Psoas muscle (tissue), 8 donors: ENCODE measurements around the gene MT1X. TPM values are rescaled to one million over a fixed set of nuclear protein-coding genes. Genes with fewer than 3 reads are reported as not detected.
"Not testable (repeated sequence)": the region's sequence is repeated elsewhere in the genome, so short reads cannot be mapped to it uniquely, and the experiment has no call there.

Source experiments
- ATAC-seq, 4 donors: fragments of 200-7000 bp; cut with Tn5 transposase; one replicate each; pipeline ENCODE4 v1.9.1; 2020; ENCODE audit warnings: moderate library complexity in 3 of 4, mild to moderate bottlenecking in 2 of 4
- DNase-seq, 2 donors: peaks; one replicate each; pipeline ENCODE4 v3.0.0-alpha.2; 2020
- H3K27ac ChIP-seq: fragments of 200-600 bp; one replicate; pipeline ENCODE4 v1.8.0; 2022
- H3K27me3 ChIP-seq, 3 donors: fragments of 200-600 bp in 1 of 3; one replicate each; pipeline versions ENCODE4 v1.6.1 to v1.8.0; 2013 to 2022; ENCODE audit warnings: low read length in 2 of 3, mild to moderate bottlenecking in 2 of 3, moderate library complexity in 1 of 3; ENCODE audit not compliant: insufficient read depth in 3 of 3
- H3K36me3 ChIP-seq, 2 donors: fragments of 200-600 bp in 1 of 2; one replicate each; pipeline versions ENCODE4 v1.6.1 to v1.8.0; 2013 to 2022; ENCODE audit warnings: low read depth in 1 of 2, mild to moderate bottlenecking in 1 of 2, moderate library complexity in 1 of 2; ENCODE audit not compliant: insufficient read depth in 1 of 2
- H3K4me1 ChIP-seq: fragments of 200-600 bp; one replicate; pipeline ENCODE4 v1.8.0; 2022
- H3K4me3 ChIP-seq: fragments of 200-600 bp; one replicate; pipeline ENCODE4 v1.8.0; 2022; ENCODE audit warnings: mild to moderate bottlenecking
- H3K9me3 ChIP-seq: fragments of 200-600 bp; one replicate; pipeline ENCODE4 v1.8.0; 2022
- CTCF ChIP-seq: fragments of 200-600 bp; IDR thresholded peaks from one replicate; pipeline ENCODE4 v1.8.0; 2022; ENCODE audit warnings: antibody characterized with exemption
- WGBS, 3 donors: extraction: QIAGEN DNeasy Blood & Tissue Kit; methylation state at CpG; one replicate each; pipeline versions ENCODE4 v1.1.6 to v1.1.7; 2013; 5-methylcytosine and 5-hydroxymethylcytosine counted together
- intact Hi-C, 2 donors: fragments of 100-400 bp; cut with DNase I; formaldehyde crosslinking; loops; one replicate each; pipeline versions ENCODE4 v1.11.0 to v1.14.2; 2022
- polyA plus RNA-seq, 3 donors: library from polyadenylated mRNA; stranded (reverse); fragments of 200-250 nt; gene quantifications; one replicate each; pipeline ENCODE4 v1.2.3, GENCODE V29; 2013
- total RNA-seq, 4 donors: library from RNA; stranded (reverse); fragmentation: NEBNext Ultra II Directional in 2 of 4; extraction: Animal tissue kit (Norgen Biotek cat#: 25700) in 2 of 4; gene quantifications; one replicate each; pipeline versions ENCODE4 v1.2.1 to v1.2.4, GENCODE V29; 2021 to 2023
- donor health status: healthy with polysubstance abuse.
- donor health status: DM: no; HTN: no; CAD: no; lungs with moderate emphysema.
- donor health status: Bipolar disorder and iron deficiency.
- donor health status: healthy.
- donor health status: DM: yes; HTN: yes; CAD: no.
- donor health status: DM: no; HTN: no; CAD: no.
- donor health status: DM: no; HTN: no; CAD: no.
- donor health status: DM: yes; HTN: yes; CAD: no.

MT1X gene
- total and polyA plus RNA-seq, 7 donors = 481 to 16,364 (median 4,271) TPM

- no peak for TF ChIP-seq CTCF
- no peaks in the 10 kb centered on the region for H3K4me1 ChIP-seq
- H3K27me3 ChIP-seq = peaks cover 0 to 36% (median 4%) of the 10 kb centered on the region in 3 donors
- no peak overlapping the region for H3K27ac ChIP-seq
- DNase-seq (no peak), ATAC-seq (no peak)
- no peak overlapping the region for H3K4me3 ChIP-seq
- H3K9me3 ChIP-seq = no peaks in the 10 kb centered on the region
- no peaks in the 10 kb centered on the region for H3K36me3 ChIP-seq
- WGBS, 3 donors = 87 to 90% (median 89%) methylated on average over 11 of the region's 11 CpGs
- intact Hi-C loops = loop anchor here (1.0 to 5.0 kb wide), 4 partner anchors 29 to 70 kb away; partner anchors contain the start of gene MT1M (in 1 of the 2)
These were observed 9.3 kb upstream of the MT1X start for GRCh38 chr16:56672761-56673536.

- WGBS, 3 donors = 26 to 39% (median 29%) methylated on average over 12 of the region's 12 CpGs
- ATAC-seq (peak; percentile 58 to 91 (median 79)), DNase-seq (peak in 1 of 2 donors; percentile 72)
- intact Hi-C loops = loop anchor here (1.0 to 5.0 kb wide), 4 partner anchors 28 to 71 kb away; partner anchors contain the start of gene MT1M (in 1 of the 2)
- H3K27ac ChIP-seq = no peak overlapping the region
- peaks cover 0 to 26% (median 4%) of the 10 kb centered on the region in 3 donors for H3K27me3 ChIP-seq
- H3K4me3 ChIP-seq = no peak overlapping the region
- TF ChIP-seq CTCF = peak; percentile 71
- H3K4me1 ChIP-seq = peaks cover under 1% of the 10 kb centered on the region
- no peaks in the 10 kb centered on the region for H3K9me3 ChIP-seq
- no peaks in the 10 kb centered on the region for H3K36me3 ChIP-seq
These were observed 8.3 kb upstream of the MT1X start for GRCh38 chr16:56673921-56674320.

GRCh38 chr16:56674570-56674969 lies 7.7 kb upstream of the MT1X start:
- H3K4me1 ChIP-seq, DNase-seq, H3K27ac ChIP-seq, H3K9me3 ChIP-seq, H3K36me3 ChIP-seq, H3K4me3 ChIP-seq, ATAC-seq: not testable (repeated sequence)
- H3K27me3 ChIP-seq = peaks cover 0 to 20% (median 0%) of the 10 kb centered on the region in 3 donors
- intact Hi-C loops = loop anchor here in 1 of 2 donors (5.0 kb wide), 1 partner anchor 42 kb away; the partner anchor contains the start of gene MT1M
- 82 to 87% (median 85%) methylated on average over 6 of the region's 6 CpGs for WGBS, 3 donors

DNA sequence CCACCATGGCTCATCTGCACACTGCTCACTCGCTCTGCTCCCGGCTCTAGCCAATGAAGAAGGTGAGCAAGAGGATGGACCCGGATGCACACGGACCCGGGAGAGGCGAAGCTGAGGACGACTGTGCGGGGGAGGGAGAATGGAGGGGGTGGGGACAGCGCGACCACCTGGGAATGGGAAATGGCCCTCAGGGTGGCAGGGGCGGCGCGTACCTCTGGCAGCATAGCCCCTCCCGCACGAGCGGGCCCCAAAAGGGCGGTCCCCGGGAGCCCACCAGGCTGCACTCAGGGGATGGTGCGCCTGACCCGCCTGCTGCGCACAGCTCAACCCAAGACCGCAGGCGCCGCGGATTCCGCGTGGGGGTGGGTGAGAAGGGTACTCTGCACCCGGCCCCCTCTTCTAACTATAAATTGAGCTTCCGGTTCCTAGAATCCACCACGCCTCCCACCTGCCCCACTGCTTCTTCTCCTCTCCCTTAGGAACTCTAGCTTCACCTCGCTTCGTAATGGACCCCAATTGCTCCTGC lies 6.5 kb upstream of the MT1X start:
- intact Hi-C loops = no loop called here
- no peak overlapping the region for H3K4me3 ChIP-seq
- peaks cover 0 to 8% (median 0%) of the 10 kb centered on the region in 3 donors for H3K27me3 ChIP-seq
- DNase-seq (no peak), ATAC-seq (no peak)
- peaks cover 13% of the 10 kb centered on the region for H3K4me1 ChIP-seq
- no peak for TF ChIP-seq CTCF
- no peaks in the 10 kb centered on the region for H3K36me3 ChIP-seq
- WGBS, 3 donors = 22 to 32% (median 25%) methylated on average over 24 to 32 of the region's 32 CpGs
- no peaks in the 10 kb centered on the region for H3K9me3 ChIP-seq
- H3K27ac ChIP-seq = no peak overlapping the region

GRCh38 chr16:56677474-56677873 lies 4.8 kb upstream of the MT1X start:
- 74 to 88% (median 75%) methylated on average over 3 of the region's 3 CpGs for WGBS, 3 donors
- intact Hi-C loops = no loop called here
- ATAC-seq = no peak
- no peak overlapping the region for H3K4me3 ChIP-seq
- no peaks in the 10 kb centered on the region for H3K36me3 ChIP-seq
- H3K27me3 ChIP-seq = peaks cover 0 to 4% (median 0%) of the 10 kb centered on the region in 3 donors
- no peak for TF ChIP-seq CTCF
- no peak overlapping the region for H3K27ac ChIP-seq
- H3K9me3 ChIP-seq = no peaks in the 10 kb centered on the region
- no peak for DNase-seq
- H3K4me1 ChIP-seq = peaks cover 22% of the 10 kb centered on the region
